HCT116 (cell line): ENCODE results near the gene RNF144B. TPM values are rescaled to one million over a fixed set of nuclear protein-coding genes. Genes with fewer than 3 reads are reported as not detected.

Experiments used
- ATAC-seq: fragments of 200-7000 bp; cut with Tn5 transposase; 2 replicates; pipeline ENCODE4 v1.9.1; 2020; ENCODE audit warnings: mild to moderate bottlenecking, moderate library complexity
- BruUV-seq: library from RNA; stranded (reverse); fragments of 400-500 nt; replicated peaks from 2 replicates; lab custom pipeline; 2021; lab: Mats Ljungman, UMichigan
- CTCF ChIA-PET: fragments of 300-600 bp; sonication (Branson Sonifier 250); formaldehyde crosslinking; loops from one replicate; lab custom pipeline; 2021; ENCODE audit warnings: antibody characterized with exemption; lab: Charles Lee
- POLR2A ChIA-PET: fragments of 300-600, 350-600 bp; sonication (Branson Sonifier 250); formaldehyde crosslinking; loops from one replicate; lab custom pipeline; 2021; ENCODE audit warnings: antibody characterized with exemption; lab: Charles Lee
- RAD21 ChIA-PET, 2 experiments: fragments of 300-600 bp; sonication (Branson Sonifier 250); formaldehyde crosslinking; loops; one replicate each; lab custom pipeline; 2023; ENCODE audit warnings: low total read pairs in 2 of 2; ENCODE audit not compliant: uncharacterized antibody in 2 of 2, unreplicated experiment in 2 of 2, low non-redundant PET in 1 of 2; lab: Charles Lee
- DNase-seq: peaks from one replicate; pipeline ENCODE4 v3.0.0-alpha.2; 2010; ENCODE audit warnings: low read depth, low spot score
- H2AFZ ChIP-seq: fragments of 200-600 bp; shearing (Covaris generic), sonication (generic); 2 replicates; pipeline ENCODE4 v1.6.1; 2017; ENCODE audit warnings: low read depth, mixed run types, mixed read lengths, antibody characterized with exemption, low read length; ENCODE audit not compliant: poor library complexity, severe bottlenecking
- H3K27ac ChIP-seq: 2 replicates; pipeline ENCODE4 v1.5.1; 2012; ENCODE audit warnings: low read depth, low read length
- H3K27me3 ChIP-seq: fragments of 200-600 bp; sonication (generic); 2 replicates; pipeline ENCODE4 v1.6.1; 2016; ENCODE audit warnings: mixed run types, low read length, mixed read lengths; ENCODE audit not compliant: insufficient read depth
- H3K36me3 ChIP-seq, 2 experiments: fragments of 200-500 bp in 1 of 2; fragments of 200-600 bp in 1 of 2; sonication (Bioruptor generic) in 1 of 2; sonication (generic) in 1 of 2; 2 replicates each; pipeline versions ENCODE4 v1.5.1 to v1.6.1; 2014 to 2016; ENCODE audit warnings: low read length in 2 of 2, inconsistent platforms in 1 of 2, mixed read lengths in 1 of 2, mixed run types in 1 of 2; ENCODE audit not compliant: insufficient read depth in 2 of 2, control insufficient read depth in 1 of 2
- H3K4me1 ChIP-seq, 2 experiments: fragments of 200-600 bp in 1 of 2; sonication (generic) in 1 of 2; 2 replicates each; pipeline versions ENCODE4 v1.5.1 to v1.6.1; 2012 to 2017; ENCODE audit warnings: low read length in 2 of 2, inconsistent platforms in 1 of 2, mild to moderate bottlenecking in 1 of 2, mixed read lengths in 1 of 2, mixed run types in 1 of 2, moderate library complexity in 1 of 2; ENCODE audit not compliant: insufficient read depth in 2 of 2, control insufficient read depth in 1 of 2
- H3K4me2 ChIP-seq: fragments of 200-600 bp; sonication (generic); 2 replicates; pipeline ENCODE4 v1.6.1; 2017; ENCODE audit warnings: mixed run types, low read length, mixed read lengths
- H3K4me3 ChIP-seq, 2 experiments: fragments of 200-600 bp in 1 of 2; sonication (generic) in 1 of 2; replicated peaks in 1 of 2; 2 replicates each; pipeline ENCODE4 v1.5.1; 2011 to 2016; ENCODE audit warnings: low read length in 2 of 2, control low read depth in 1 of 2, low read depth in 1 of 2, mild to moderate bottlenecking in 1 of 2, mixed read lengths in 1 of 2, mixed run types in 1 of 2
- H3K79me2 ChIP-seq: fragments of 200-600 bp; sonication (generic); 2 replicates; pipeline ENCODE4 v1.6.1; 2017; ENCODE audit warnings: mild to moderate bottlenecking, mixed run types, low read length, moderate library complexity, mixed read lengths; ENCODE audit not compliant: insufficient read depth
- H3K9ac ChIP-seq: fragments of 200-600 bp; sonication (generic); 2 replicates; pipeline ENCODE4 v1.6.1; 2016; ENCODE audit warnings: low read length, mixed read lengths
- H3K9me2 ChIP-seq: fragments of 200-600 bp; sonication (generic), shearing (Covaris generic); 2 replicates; pipeline ENCODE4 v1.6.1; 2017; ENCODE audit warnings: mixed run types, mild to moderate bottlenecking, moderate library complexity; ENCODE audit not compliant: insufficient read depth
- H3K9me3 ChIP-seq, 2 experiments: fragments of 200-500 bp in 1 of 2; fragments of 200-600 bp in 1 of 2; sonication (Bioruptor generic) in 1 of 2; sonication (generic) in 1 of 2; 2 replicates each; pipeline ENCODE4 v1.6.1; 2014 to 2017; ENCODE audit warnings: low read length in 2 of 2, mixed read lengths in 2 of 2, inconsistent platforms in 1 of 2, low read depth in 1 of 2, mild to moderate bottlenecking in 1 of 2, mixed run types in 1 of 2, moderate library complexity in 1 of 2; ENCODE audit not compliant: control insufficient read depth in 1 of 2, insufficient read depth in 1 of 2
- H4K20me1 ChIP-seq: fragments of 200-600 bp; sonication (generic), shearing (Covaris generic); 2 replicates; pipeline ENCODE4 v1.6.1; 2017; ENCODE audit warnings: mixed run types, mild to moderate bottlenecking, moderate library complexity; ENCODE audit not compliant: insufficient read depth
- CBX3 ChIP-seq: IDR thresholded peaks from 2 replicates; pipeline ENCODE4 v1.6.1; 2012; ENCODE audit warnings: low read depth
- CEBPB ChIP-seq: IDR thresholded peaks from 2 replicates; pipeline ENCODE4 v1.6.1; 2012; ENCODE audit warnings: low read depth
- CTCF ChIP-seq, 3 experiments: fragments of 200-600 bp in 1 of 3; sonication (generic) in 1 of 3; IDR thresholded peaks in 2 of 3; conservative IDR thresholded peaks in 1 of 3; 2 replicates each; pipeline ENCODE4 v1.5.1; 2012 to 2017; ENCODE audit warnings: low read depth in 2 of 3, low read length in 2 of 3, antibody characterized with exemption in 1 of 3, borderline replicate concordance in 1 of 3, control low read depth in 1 of 3, mild to moderate bottlenecking in 1 of 3, mixed read lengths in 1 of 3, mixed run types in 1 of 3, moderate library complexity in 1 of 3; ENCODE audit not compliant: insufficient read depth in 1 of 3
- EGR1 ChIP-seq: IDR thresholded peaks from 2 replicates; pipeline ENCODE4 v1.6.1; 2012; ENCODE audit warnings: low read depth
- MAX ChIP-seq: IDR thresholded peaks from 2 replicates; pipeline ENCODE4 v1.6.1; 2012
- POLR2A ChIP-seq: IDR thresholded peaks from 2 replicates; pipeline ENCODE4 v1.7.0; 2011; ENCODE audit warnings: borderline replicate concordance; ENCODE audit not compliant: insufficient read depth, insufficient read length; ENCODE audit errors: extremely low read depth
- SP1 ChIP-seq: IDR thresholded peaks from 2 replicates; pipeline ENCODE4 v1.6.1; 2012; ENCODE audit warnings: low read depth
- TCF7L2 ChIP-seq: IDR thresholded peaks from 2 replicates; pipeline ENCODE4 v1.7.0; 2011; ENCODE audit warnings: borderline replicate concordance, inconsistent platforms; ENCODE audit not compliant: insufficient read depth, insufficient read length; ENCODE audit errors: extremely low read depth
- ZFX ChIP-seq: fragments of 450-650 bp; IDR thresholded peaks from 2 replicates; pipeline ENCODE4 v1.6.1; 2017
- ZNF274 ChIP-seq: fragments of 200-500 bp; sonication (Bioruptor generic); IDR thresholded peaks from 2 replicates; pipeline ENCODE4 v1.6.1; 2014; ENCODE audit warnings: mild to moderate bottlenecking, low read depth, low read length, inconsistent platforms
- intact Hi-C: fragments of 100-400 bp; cut with micrococcal nuclease; formaldehyde crosslinking; loops from 2 replicates; pipeline ENCODE4 v1.10.0; 2022
- total RNA-seq: library from RNA; stranded (reverse); gene quantifications from one replicate; pipeline ENCODE4 v1.2.1, GENCODE V29; 2021; ENCODE audit not compliant: unreplicated experiment

RNF144B gene
- total RNA-seq, 1 experiment from 2014 or later = 2.1 TPM

- intact Hi-C loops = no loop called here
- Histone ChIP-seq H3K9me2 (no peaks in the 10 kb centered on the region), H3K9me3 (no peaks in the 10 kb centered on the region), H3K36me3 (no peaks in the 10 kb centered on the region), H3K9ac (no peak overlapping the region), H3K4me3 (no peak overlapping the region), H2AFZ (no peak overlapping the region), H3K27ac (no peak overlapping the region), H3K4me1 (no peaks in the 10 kb centered on the region), H3K27me3 (no peaks in the 10 kb centered on the region), H3K4me2 (no peak overlapping the region), H4K20me1 (no peaks in the 10 kb centered on the region), H3K79me2 (no peaks in the 10 kb centered on the region)
- RAD21 ChIA-PET = no interaction called here
- ATAC-seq = no peak
- BruUV-seq = no TSS peak
- CTCF ChIA-PET = no interaction called here
- no peak for TF ChIP-seq EGR1
- TF ChIP-seq POLR2A = no peak
- no peak for TF ChIP-seq CBX3
- TF ChIP-seq ZNF274 = no peak
- TF ChIP-seq SP1 = no peak
- TF ChIP-seq ZFX = no peak
- TF ChIP-seq CTCF (IDR thresholded peaks at IDR 0.05 in 2 of 3, conservative IDR thresholded peaks at IDR 0.05 in 1 of 3; ENCODE audit: borderline replicate concordance in 1 of 3, insufficient read depth in 1 of 3, low read depth in 2 of 3, low read length in 2 of 3) = no peak
- TF ChIP-seq TCF7L2 = no peak
- no peak for TF ChIP-seq MAX
- no peak for TF ChIP-seq CEBPB
- no peak for DNase-seq
- POLR2A ChIA-PET = no interaction called here
Observed at GRCh38 chr6:18349386-18349785, 37.8 kb upstream of the RNF144B start.
